Subcutaneous preadipocyte (primary cell): ENCODE data around the gene REG3A. TPM values are rescaled to one million over a fixed set of nuclear protein-coding genes. Genes with fewer than 3 reads are reported as not detected.

Source experiments
- total RNA-seq: library from RNA; depleted of rRNA; stranded (reverse); fragments of >200 nt; gene quantifications from 2 replicates; pipeline ENCODE4 v1.2.3, GENCODE V29; 2012

The REG3A gene
- not detected in 2 replicates for total RNA-seq

DNA sequence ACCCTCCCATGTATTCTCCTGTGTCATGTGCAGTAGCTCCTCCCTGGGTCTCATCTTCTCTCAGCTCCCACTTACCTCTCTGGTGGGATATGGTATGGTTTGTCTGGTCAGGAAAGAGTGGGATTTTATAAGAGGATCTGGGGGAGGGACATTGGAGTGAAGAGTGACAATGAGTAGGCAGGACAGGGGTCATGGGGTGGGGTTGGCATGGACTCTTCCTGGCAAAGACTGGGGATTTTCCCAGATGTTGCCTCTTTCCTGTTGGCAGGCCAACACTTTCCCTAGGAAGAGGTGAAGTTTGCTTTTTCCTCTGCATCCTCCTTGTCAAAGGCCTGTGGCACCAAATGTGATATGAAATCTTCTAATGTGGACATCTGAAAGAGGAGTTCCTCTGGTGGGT lies at the start of gene REG3A:
TSS of gene REG3A (minus strand) at position 101 of the 400 bp plus-strand sequence. CDS start 348 bp downstream, outside the sequence.

GRCh38 chr2:79120194-79120713 lies 39.3 kb downstream of the REG3A start, which contains the start of gene REG1A:
Gene REG1A (plus strand): TSS chr2:79120488. CDS start chr2:79120862, 374 bp downstream.

Other genes starting within 250 kb of the REG3A start
- gene REG3G, start 134.1 kb downstream of the REG3A start, total RNA-seq, result not detected in 2 replicates
- gene REG1B, start 71.8 kb downstream of the REG3A start, total RNA-seq, result not detected in 2 replicates
- gene REG1A, start 39.3 kb downstream of the REG3A start, total RNA-seq, result not detected in 2 replicates